Fibroblast of lung (primary cell): ENCODE data around the gene CNNM3. TPM values are rescaled to one million over a fixed set of nuclear protein-coding genes. Genes with fewer than 3 reads are reported as not detected.

ENCODE experiments used
- DNase-seq, 2 donors: peaks; one replicate each; pipeline versions ENCODE4 v3.0.0 to v3.0.0-alpha.2; 2010; ENCODE audit warnings: low read depth in 2 of 2
- H2AFZ ChIP-seq: 2 replicates; pipeline ENCODE4 v1.5.1; 2012; ENCODE audit warnings: low read length, control low read depth, inconsistent platforms
- H3K27ac ChIP-seq: 2 replicates; pipeline ENCODE4 v1.5.1; 2011; ENCODE audit warnings: low read length, control low read depth; ENCODE audit not compliant: insufficient read depth
- H3K27me3 ChIP-seq: 2 replicates; pipeline ENCODE4 v1.5.1; 2011; ENCODE audit warnings: mild to moderate bottlenecking, low read length; ENCODE audit not compliant: control insufficient read depth, insufficient read depth
- H3K36me3 ChIP-seq: 2 replicates; pipeline ENCODE4 v1.5.1; 2011; ENCODE audit warnings: low read length; ENCODE audit not compliant: control insufficient read depth, insufficient read depth
- H3K4me1 ChIP-seq: 2 replicates; pipeline ENCODE4 v1.5.1; 2011; ENCODE audit warnings: low read length; ENCODE audit not compliant: control insufficient read depth, insufficient read depth; ENCODE audit errors: extremely low read depth
- H3K4me2 ChIP-seq: 2 replicates; pipeline ENCODE4 v1.5.1; 2011; ENCODE audit warnings: low read length, control low read depth; ENCODE audit not compliant: insufficient read depth; ENCODE audit errors: extremely low read depth
- H3K4me3 ChIP-seq, 4 experiments: fragments of 200-600 bp in 1 of 4; sonication (generic) in 1 of 4; replicated peaks in 1 of 4; 2 replicates each; pipeline ENCODE4 v1.5.1; 2011 to 2016; ENCODE audit warnings: low read length in 4 of 4, low read depth in 3 of 4, mild to moderate bottlenecking in 3 of 4, control low read depth in 2 of 4, inconsistent platforms in 1 of 4, mixed read lengths in 1 of 4; ENCODE audit not compliant: insufficient read depth in 1 of 4; ENCODE audit errors: control extremely low read depth in 1 of 4
- H3K79me2 ChIP-seq: 2 replicates; pipeline ENCODE4 v1.5.1; 2012; ENCODE audit warnings: mild to moderate bottlenecking, low read length, inconsistent platforms; ENCODE audit not compliant: control insufficient read depth, insufficient read depth
- H3K9ac ChIP-seq: 2 replicates; pipeline ENCODE4 v1.5.1; 2011; ENCODE audit warnings: mild to moderate bottlenecking, low read length, control low read depth; ENCODE audit not compliant: insufficient read depth
- H3K9me3 ChIP-seq: 2 replicates; pipeline ENCODE4 v1.5.1; 2012; ENCODE audit warnings: low read depth, low read length; ENCODE audit not compliant: control insufficient read depth, insufficient read depth
- H4K20me1 ChIP-seq: 2 replicates; pipeline ENCODE4 v1.5.1; 2011; ENCODE audit warnings: low read length; ENCODE audit not compliant: control insufficient read depth, insufficient read depth; ENCODE audit errors: extremely low read depth
- CTCF ChIP-seq, 2 donors: IDR thresholded peaks in 1 of 2; conservative IDR thresholded peaks in 1 of 2; 1 replicate in 1 of 2; 2 replicates in 1 of 2; pipeline ENCODE4 v1.5.1; 2011 to 2012; ENCODE audit warnings: low read length in 2 of 2, control low read depth in 1 of 2, inconsistent platforms in 1 of 2, low read depth in 1 of 2, mild to moderate bottlenecking in 1 of 2
- EZH2 ChIP-seq: IDR thresholded peaks from 2 replicates; pipeline ENCODE4 v1.5.1; 2012; ENCODE audit warnings: low read length, control low read depth, mild to moderate bottlenecking; ENCODE audit errors: missing control alignments
- polyA plus RNA-seq, 2 donors: library from polyadenylated mRNA; depleted of rRNA in 1 of 2; stranded (reverse) in 1 of 2; unstranded in 1 of 2; fragments of >200 nt; gene quantifications; 2 replicates each; pipeline ENCODE4 v1.2.1, GENCODE V29; 2011 to 2012; ENCODE audit warnings: missing spikeins in 1 of 2
- total RNA-seq: library from RNA; depleted of rRNA; stranded (reverse); fragments of >200 nt; gene quantifications from 2 replicates; pipeline ENCODE4 v1.2.1, GENCODE V29; 2014

The CNNM3 gene
- total and polyA plus RNA-seq, 2 donors (not counting 1 experiment from before 2014, with no cell fraction given), result 4.3 to 9.9 TPM

- Histone ChIP-seq H2AFZ (no peak overlapping the region), H3K4me2 (no peak overlapping the region), H3K9me3 (no peaks in the 10 kb centered on the region), H3K79me2 (no peaks in the 10 kb centered on the region), H3K4me3 (no peak overlapping the region), H3K9ac (no peak overlapping the region), H3K27me3 (no peaks in the 10 kb centered on the region), H4K20me1 (no peaks in the 10 kb centered on the region), H3K4me1 (no peaks in the 10 kb centered on the region), H3K27ac (no peak overlapping the region), H3K36me3 (peaks cover 2% of the 10 kb centered on the region)
- no peak for TF ChIP-seq CTCF (conservative IDR thresholded peaks at IDR 0.05 in 1 of 2, IDR thresholded peaks at IDR 0.05 in 1 of 2; ENCODE audit: low read depth in 1 of 2, low read length in 2 of 2)
- no peak for TF ChIP-seq EZH2
- no peak for DNase-seq
Measured at GRCh38 chr2:96797066-96797625, 18.9 kb upstream of the CNNM3 start.

- DNase-seq, result no peak
Measured at GRCh38 chr2:96798733-96799622, 17.1 kb upstream of the CNNM3 start.

More at GRCh38 chr2:96798733-96799622, 17.1 kb upstream of the CNNM3 start:
- Histone ChIP-seq H2AFZ (no peak overlapping the region), H3K4me1 (no peaks in the 10 kb centered on the region), H3K79me2 (no peaks in the 10 kb centered on the region), H3K4me2 (no peak overlapping the region), H3K9ac (no peak overlapping the region), H3K27me3 (no peaks in the 10 kb centered on the region), H3K4me3 (no peak overlapping the region), H3K36me3 (peaks cover 2% of the 10 kb centered on the region), H4K20me1 (no peaks in the 10 kb centered on the region), H3K9me3 (no peaks in the 10 kb centered on the region), H3K27ac (no peak overlapping the region)
- TF ChIP-seq CTCF (conservative IDR thresholded peaks at IDR 0.05 in 1 of 2, IDR thresholded peaks at IDR 0.05 in 1 of 2; ENCODE audit: low read depth in 1 of 2, low read length in 2 of 2) (no peak), EZH2 (no peak)
